GM21360 (cell line): Measurements from ENCODE around the gene CALML4.
A peak's percentile ranks its signal among the peaks of the same experiment; 100 is the strongest.
"Not testable (repeated sequence)": the region's sequence is repeated elsewhere in the genome, so short reads cannot be mapped to it uniquely, and the experiment has no call there.

Experiments used
- ATAC-seq: cut with Tn5 transposase; IDR thresholded peaks from one replicate; pipeline ENCODE4 v1.9.1; 2021; ENCODE audit warnings: mild to moderate bottlenecking, moderate library complexity; ENCODE audit not compliant: unreplicated experiment

CALML4 gene, protein sequence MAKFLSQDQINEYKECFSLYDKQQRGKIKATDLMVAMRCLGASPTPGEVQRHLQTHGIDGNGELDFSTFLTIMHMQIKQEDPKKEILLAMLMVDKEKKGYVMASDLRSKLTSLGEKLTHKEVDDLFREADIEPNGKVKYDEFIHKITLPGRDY

DNA sequence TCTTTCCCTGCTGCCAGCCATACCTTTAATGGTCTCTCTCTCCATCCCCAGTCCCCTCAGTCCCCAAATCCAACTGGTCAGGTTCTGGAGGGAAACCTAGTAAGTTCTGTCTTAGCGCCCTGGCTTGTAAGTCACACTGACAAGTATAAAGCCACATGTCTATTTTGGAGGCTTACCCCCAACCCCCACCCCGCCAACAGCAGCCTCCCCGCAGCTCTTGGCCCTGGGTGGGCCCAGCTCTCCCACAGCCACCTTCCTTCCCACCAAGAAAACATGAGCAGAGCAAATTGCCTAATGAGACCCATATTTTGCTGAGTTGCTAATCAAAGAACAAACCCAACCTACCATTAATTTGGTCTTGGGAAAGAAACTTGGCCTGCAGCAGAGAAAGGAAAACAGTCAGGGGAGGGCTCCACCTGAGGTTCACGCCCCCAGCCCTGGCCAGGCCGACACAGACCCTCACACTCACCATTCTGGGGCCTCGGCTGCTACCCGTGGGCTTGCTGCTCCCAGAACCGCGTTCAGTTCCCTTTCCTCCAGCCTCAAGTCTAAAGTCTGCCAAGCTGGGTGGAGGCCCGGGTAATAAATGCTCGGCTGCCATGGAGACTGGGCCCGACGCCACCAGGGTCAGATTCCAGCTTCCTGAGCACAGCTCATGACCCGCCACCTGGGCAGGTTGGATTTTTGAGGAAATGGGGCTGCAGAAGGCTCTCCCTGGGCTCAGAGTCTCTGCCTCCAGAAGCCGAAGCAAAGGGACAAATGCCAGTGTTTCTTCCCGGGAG lies at the start of gene CALML4:
Gene CALML4, minus strand, starts transcription at position 557 of the 782 bp plus-strand sequence. Its CDS starts 85 bp downstream, at position 472.
- no peak for ATAC-seq

DNA sequence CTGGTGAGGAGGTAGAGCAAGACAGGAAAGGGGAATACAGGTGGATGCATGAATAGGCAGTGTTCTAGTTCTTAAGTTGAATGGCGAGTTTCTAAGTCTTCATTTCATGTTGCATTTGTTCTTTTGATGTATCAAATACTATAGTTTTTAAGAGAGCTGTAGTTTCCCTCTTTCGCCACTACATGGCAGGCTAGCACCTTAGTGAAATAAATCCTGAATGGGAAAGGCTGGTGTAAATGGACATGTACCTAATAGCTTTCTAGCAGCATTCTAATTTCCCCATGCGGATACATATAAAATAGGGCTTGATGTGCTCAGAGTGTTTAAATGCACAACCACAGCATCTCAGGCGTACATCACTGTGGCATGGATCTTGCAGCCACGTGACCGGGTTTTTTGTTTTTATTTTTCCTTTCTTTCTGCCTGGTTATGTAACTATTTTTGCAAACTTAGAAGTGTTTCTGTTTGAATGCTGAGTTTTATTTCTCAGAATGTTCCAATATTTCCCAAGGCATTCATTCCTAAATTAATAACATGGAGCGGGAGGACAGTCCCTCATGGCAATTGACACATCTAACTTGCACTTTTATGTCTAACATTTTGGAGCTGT lies 47.9 kb upstream of the CALML4 start:
- ATAC-seq: no peak

DNA sequence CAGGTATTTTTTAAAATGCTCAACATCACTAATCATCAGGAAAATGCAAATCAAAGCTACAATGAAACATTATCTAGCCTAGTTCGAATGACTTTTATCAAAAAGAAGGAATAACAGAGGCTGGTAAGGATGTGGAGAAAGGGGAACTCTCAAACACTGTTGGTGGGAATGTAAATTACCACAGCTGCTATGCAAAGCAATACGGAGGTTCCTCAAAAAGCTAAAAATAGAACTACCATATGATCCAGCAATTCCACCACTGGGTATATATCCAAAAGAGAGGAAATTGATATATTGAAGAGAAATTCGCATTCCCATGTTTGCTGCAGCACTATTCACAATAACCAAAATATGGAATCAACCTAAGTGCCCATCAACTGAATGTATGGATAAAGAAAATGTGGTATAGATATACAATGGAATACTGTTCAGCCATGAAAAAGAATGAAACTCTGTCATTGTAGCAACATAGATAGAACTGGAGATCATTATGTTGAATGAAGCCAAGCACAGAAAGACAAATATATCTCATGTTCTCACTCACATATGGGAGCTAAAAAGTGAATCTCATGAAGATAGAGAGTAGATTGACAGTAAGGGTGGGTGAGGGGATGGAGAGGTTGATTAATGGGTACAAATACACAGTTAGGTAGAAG lies 44.1 kb upstream of the CALML4 start:
- no peak for ATAC-seq

GRCh38 chr15:68244235-68244634 lies 39.1 kb upstream of the CALML4 start:
- ATAC-seq: no peak

DNA sequence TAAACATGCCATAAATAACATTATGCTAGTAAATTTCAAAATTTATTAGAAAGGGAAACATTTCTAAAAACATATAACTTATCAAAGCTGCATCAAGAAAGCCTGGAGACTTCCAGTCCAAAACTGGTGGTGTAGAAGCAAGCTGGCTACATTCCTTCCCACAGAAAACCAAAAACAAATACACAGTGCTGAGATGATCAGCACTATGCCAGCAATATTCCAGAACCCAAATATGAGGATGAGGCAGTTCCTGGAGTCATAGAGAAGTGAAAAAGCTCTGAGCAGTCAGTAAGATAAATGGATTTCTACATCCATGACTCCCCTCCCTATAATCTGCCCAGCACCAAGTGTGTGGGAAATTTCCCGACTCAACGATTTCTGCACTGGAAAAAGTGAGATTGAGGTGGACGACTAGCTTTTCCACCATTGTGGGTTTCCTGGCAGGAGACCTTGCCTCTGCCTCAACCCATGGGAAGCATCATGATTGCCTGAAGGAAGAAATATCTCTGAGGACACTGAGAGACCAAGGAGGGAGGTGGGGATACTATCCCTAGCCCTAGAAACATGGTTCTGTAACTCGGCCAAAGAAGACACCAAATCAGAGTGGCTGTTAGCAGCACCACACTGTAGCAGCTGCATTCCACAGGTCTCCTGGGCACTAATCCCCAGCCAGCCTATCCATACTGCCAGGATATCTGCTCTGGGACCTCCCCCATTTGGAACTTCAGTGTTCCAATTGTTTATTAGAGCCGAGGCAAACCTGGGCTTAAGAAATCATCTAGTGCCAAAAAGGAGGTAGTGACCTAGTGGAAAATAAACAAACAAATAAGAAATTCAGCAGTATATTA lies 36.2 kb upstream of the CALML4 start:
- ATAC-seq: no peak

- no peak for ATAC-seq
Observed at GRCh38 chr15:68239025-68239424, 33.9 kb upstream of the CALML4 start.

DNA sequence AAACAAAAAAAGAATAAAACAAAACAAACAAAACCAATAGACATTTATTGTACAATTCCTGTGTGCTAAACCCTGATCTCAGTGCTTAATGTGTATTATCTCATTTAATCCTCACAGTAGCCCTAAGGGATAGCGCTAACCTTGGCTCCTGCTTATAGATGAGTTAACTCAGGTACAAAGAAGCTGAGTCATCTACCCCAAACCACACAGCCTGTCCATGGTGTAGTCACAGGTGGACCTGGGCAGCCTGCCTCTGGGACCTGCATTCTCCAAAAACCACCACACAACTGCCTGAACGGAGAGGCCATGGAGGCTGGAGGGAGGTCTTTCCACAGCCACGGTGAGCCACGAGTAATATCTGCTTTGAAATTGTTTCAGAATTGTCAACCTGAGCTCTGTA lies 29.9 kb upstream of the CALML4 start:
- ATAC-seq: no peak

GRCh38 chr15:68234520-68234919 lies 29.4 kb upstream of the CALML4 start:
- ATAC-seq: not testable (repeated sequence)

GRCh38 chr15:68234060-68234459 lies 28.9 kb upstream of the CALML4 start:
- no peak for ATAC-seq

DNA sequence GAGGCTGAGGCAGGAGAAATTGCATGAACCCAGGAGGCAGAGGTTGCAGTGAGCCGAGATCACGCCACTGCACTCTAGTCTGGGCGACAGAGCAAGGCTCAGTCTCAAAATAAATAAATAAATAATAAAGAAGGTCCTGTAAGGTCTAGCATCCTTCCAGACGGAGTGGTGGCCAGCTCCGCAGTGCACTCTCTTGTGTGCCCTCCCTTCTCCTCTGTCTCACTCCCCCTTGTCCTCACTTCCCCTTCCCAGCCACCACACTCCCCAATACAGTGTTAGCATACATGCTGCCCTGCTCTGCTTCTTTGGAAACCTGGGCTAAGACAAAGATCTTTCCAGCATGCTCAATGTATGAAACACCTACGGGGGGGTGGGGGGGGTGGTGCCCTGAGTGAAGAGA lies 27.8 kb upstream of the CALML4 start:
- ATAC-seq: no peak

GRCh38 chr15:68232449-68232848 lies 27.3 kb upstream of the CALML4 start:
- no peak for ATAC-seq

DNA sequence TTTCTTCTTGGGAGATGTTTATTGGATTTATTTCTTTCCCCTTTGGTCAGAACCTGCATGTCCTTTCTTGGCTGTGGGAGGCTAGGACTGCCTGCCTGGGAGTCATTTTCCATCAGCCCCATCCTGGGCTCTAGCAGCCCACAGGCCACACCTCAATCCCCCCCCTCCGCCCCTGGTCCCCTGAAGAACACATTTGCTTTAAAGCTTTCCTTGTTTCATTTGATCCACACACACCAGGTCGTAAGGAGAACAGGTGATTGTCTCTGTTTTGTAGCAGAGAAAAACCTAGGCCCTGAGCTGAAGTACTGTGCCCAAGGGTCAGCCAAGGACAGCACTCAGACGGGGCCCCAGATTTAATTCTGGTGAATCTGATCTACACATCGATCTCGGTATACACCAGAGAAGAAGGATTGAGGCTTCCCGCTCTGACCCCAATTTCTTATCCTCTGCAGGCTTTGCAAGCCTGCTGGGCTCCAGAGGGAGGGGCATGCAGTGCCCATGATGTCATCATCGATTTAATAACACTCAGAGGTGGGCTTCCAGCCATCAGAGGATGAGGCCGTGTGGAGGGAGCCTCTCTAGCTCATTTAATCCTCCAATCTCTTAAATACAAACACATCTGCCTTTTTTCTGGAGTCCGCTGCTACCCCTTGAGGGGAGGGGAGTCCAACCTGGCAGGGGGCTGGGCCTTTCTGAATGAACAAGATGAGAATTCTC lies 26.1 kb upstream of the CALML4 start:
- ATAC-seq: no peak

DNA sequence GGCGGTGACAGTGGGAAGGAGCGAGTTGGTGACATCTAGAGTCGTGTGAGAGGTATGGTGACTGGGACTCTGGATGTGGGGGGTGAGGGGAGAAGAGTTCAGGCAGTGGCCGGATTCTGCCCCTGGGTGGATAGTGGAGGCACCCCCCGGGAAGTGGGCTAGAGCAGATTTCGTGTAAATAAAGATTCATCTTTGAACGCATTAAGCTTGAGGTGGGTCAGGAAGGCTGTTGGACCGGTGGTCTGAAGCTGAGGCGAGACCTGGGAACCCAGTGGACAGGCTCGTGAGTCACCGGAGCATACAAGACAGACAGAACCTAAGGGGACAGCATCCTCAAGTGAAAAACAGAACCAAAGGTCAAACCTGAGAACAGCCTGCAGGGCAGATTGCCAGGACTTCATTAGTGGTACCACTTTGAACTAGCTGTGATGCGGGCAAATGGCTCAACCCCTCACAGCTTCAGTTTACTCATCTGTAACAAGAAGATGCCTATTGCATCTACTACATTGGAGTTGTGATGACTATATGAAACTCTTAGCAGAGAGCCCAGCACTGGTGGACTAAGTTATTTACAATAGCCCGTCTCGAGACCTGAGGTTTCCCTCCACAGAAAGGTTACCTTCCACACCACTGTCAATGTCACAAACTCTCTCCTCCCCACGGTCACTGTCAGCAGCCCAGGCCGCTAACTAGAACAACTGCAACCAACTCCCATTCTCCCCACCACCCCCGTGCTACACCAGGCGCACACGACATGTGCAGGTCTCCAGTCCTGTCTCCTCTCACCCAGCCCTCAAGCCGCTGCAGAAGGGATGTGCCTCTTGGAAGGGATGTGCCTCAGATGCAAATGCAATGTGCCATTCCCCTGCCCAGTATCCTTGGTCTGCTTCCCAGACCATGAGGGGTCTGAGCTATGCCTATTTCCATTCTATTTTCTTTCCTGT lies 25.3 kb upstream of the CALML4 start:
- peak; percentile 27 for ATAC-seq

GRCh38 chr15:68229386-68230156 lies 24.4 kb upstream of the CALML4 start, which contains the start of gene CLN6:
Gene CLN6 (minus strand): TSS chr15:68229728. CDS start chr15:68229584, 144 bp downstream.
- ATAC-seq: peak; percentile 69

DNA sequence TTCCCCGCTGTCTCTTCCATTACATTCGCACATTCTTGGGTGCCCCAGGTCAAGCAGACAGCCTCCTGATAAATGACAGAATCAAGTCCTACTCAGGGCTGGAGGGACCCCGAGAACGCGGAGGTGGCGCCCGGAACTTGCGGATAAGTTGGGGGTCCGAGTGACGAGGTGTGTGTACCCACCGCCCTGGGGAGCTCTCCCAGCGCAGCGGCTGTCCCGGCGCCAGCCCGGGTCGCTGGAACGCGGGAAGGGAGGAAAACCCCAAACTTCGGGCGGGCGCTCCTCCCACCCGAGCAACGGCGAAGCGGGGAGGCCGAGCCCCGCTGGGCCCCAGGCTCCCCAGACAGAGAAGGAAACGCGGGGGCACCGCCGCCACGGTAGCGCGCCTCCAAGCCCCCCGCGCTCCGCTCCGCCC lies 23.8 kb upstream of the CALML4 start:
- no peak for ATAC-seq

GRCh38 chr15:68228143-68228970 lies 23.2 kb upstream of the CALML4 start:
- no peak for ATAC-seq

DNA sequence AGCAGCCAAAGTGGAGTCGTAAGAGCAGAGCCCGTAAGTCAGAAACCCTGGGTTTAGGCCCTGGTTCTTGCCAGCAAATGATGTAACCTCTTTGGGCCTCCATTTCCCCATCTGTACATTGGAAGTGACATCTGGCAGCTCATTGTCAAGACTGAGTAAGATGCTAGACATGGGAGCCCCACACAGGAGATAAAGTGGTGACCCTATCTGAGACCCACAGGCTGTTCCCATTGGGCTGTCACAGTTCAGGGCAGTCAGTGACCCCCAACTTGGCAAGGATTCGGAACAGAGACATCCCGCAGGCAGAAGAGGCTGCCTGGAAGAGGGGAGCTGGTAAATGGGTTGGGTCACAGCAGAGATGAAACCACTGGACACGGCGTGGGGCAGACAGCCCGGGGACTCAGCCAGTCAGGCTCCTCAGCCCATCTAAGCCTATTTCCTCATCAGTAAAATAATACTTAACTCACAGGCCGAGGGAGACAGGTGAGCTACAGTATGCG lies 22.6 kb upstream of the CALML4 start:
- ATAC-seq: no peak
